H9 (cell line): ENCODE measurements around the gene ZNF385B. TPM values are rescaled to one million over a fixed set of nuclear protein-coding genes. Genes with fewer than 3 reads are reported as not detected.
A peak's percentile ranks its signal among the peaks of the same experiment; 100 is the strongest.

Experiments
- DNase-seq: peaks from one replicate; pipeline ENCODE4 v3.0.0-alpha.2; 2017
- H2AFZ ChIP-seq: one replicate; pipeline ENCODE4 v1.6.1; 2013; ENCODE audit warnings: mild to moderate bottlenecking, low read length, control low read depth, moderate library complexity
- H2AK5ac ChIP-seq: 2 replicates; pipeline ENCODE4 v1.6.1; 2013; ENCODE audit warnings: low read length, control low read depth, mixed read lengths; ENCODE audit not compliant: insufficient read length
- H2BK120ac ChIP-seq: one replicate; pipeline ENCODE4 v1.6.1; 2013; ENCODE audit warnings: low read depth, mild to moderate bottlenecking, low read length, control low read depth, inconsistent platforms; ENCODE audit not compliant: poor library complexity, severe bottlenecking
- H2BK12ac ChIP-seq: 2 replicates; pipeline ENCODE4 v1.6.1; 2013; ENCODE audit warnings: low read length, control low read depth, mixed read lengths, low read depth; ENCODE audit not compliant: insufficient read length
- H2BK15ac ChIP-seq: 2 replicates; pipeline ENCODE4 v1.6.1; 2013; ENCODE audit warnings: low read depth, low read length, control low read depth
- H2BK20ac ChIP-seq: one replicate; pipeline ENCODE4 v1.6.1; 2013; ENCODE audit warnings: low read depth, mild to moderate bottlenecking, low read length, control low read depth, inconsistent platforms; ENCODE audit not compliant: poor library complexity, severe bottlenecking
- H2BK5ac ChIP-seq: 2 replicates; pipeline ENCODE4 v1.6.1; 2013; ENCODE audit warnings: low read length, control low read depth, mixed read lengths; ENCODE audit not compliant: insufficient read length
- H3K14ac ChIP-seq: 2 replicates; pipeline ENCODE4 v1.6.1; 2013; ENCODE audit warnings: low read length, control low read depth; ENCODE audit not compliant: insufficient read depth
- H3K18ac ChIP-seq: 2 replicates; pipeline ENCODE4 v1.6.1; 2013; ENCODE audit warnings: low read depth, mild to moderate bottlenecking, mixed read lengths, low read length, control low read depth; ENCODE audit not compliant: insufficient read length
- H3K23ac ChIP-seq: 2 replicates; pipeline ENCODE4 v1.6.1; 2013; ENCODE audit warnings: low read length, control low read depth, mixed read lengths, low read depth; ENCODE audit not compliant: insufficient read length
- H3K23me2 ChIP-seq: 2 replicates; pipeline ENCODE4 v1.6.1; 2013; ENCODE audit warnings: low read depth, mild to moderate bottlenecking, mixed read lengths, low read length, control low read depth; ENCODE audit not compliant: insufficient read length, poor library complexity, severe bottlenecking
- H3K27ac ChIP-seq: 2 replicates; pipeline ENCODE4 v1.5.1; 2013; ENCODE audit warnings: low read length, control low read depth, mixed read lengths, low read depth; ENCODE audit not compliant: insufficient read length
- H3K27me3 ChIP-seq: 2 replicates; pipeline ENCODE4 v1.6.1; 2013; ENCODE audit warnings: low read length, control low read depth, inconsistent platforms; ENCODE audit not compliant: insufficient read depth
- H3K4ac ChIP-seq: 2 replicates; pipeline ENCODE4 v1.6.1; 2013; ENCODE audit warnings: low read depth, mild to moderate bottlenecking, control low read depth, inconsistent platforms, low read length, moderate library complexity
- H3K4me1 ChIP-seq: 2 replicates; pipeline ENCODE4 v1.6.1; 2013; ENCODE audit warnings: low read length, control low read depth, inconsistent platforms; ENCODE audit not compliant: insufficient read depth
- H3K4me2 ChIP-seq: 2 replicates; pipeline ENCODE4 v1.6.1; 2013; ENCODE audit warnings: low read length, control low read depth, mixed read lengths; ENCODE audit not compliant: insufficient read length, insufficient read depth
- H3K56ac ChIP-seq: 2 replicates; pipeline ENCODE4 v1.6.1; 2013; ENCODE audit warnings: low read depth, mild to moderate bottlenecking, mixed read lengths, low read length, control low read depth; ENCODE audit not compliant: insufficient read length
- H3K79me1 ChIP-seq: 2 replicates; pipeline ENCODE4 v1.6.1; 2013; ENCODE audit warnings: low read depth, mild to moderate bottlenecking, moderate library complexity, low read length, control low read depth, inconsistent platforms; ENCODE audit not compliant: insufficient read depth, poor library complexity, severe bottlenecking
- H3K79me2 ChIP-seq: 2 replicates; pipeline ENCODE4 v1.6.1; 2013; ENCODE audit warnings: low read length, control low read depth, inconsistent platforms; ENCODE audit not compliant: insufficient read depth
- H3K9ac ChIP-seq: 2 replicates; pipeline ENCODE4 v1.6.1; 2013; ENCODE audit warnings: low read length, control low read depth, mixed read lengths; ENCODE audit not compliant: insufficient read length; ENCODE audit errors: extremely low read depth
- H3K9me3 ChIP-seq: one replicate; pipeline ENCODE4 v1.6.1; 2013; ENCODE audit warnings: low read depth, low read length, inconsistent platforms; ENCODE audit not compliant: control insufficient read depth
- H3T11ph ChIP-seq: one replicate; pipeline ENCODE4 v1.6.1; 2013; ENCODE audit warnings: mild to moderate bottlenecking, low read length, control low read depth, inconsistent platforms
- H4K20me1 ChIP-seq: one replicate; pipeline ENCODE4 v1.6.1; 2013; ENCODE audit not compliant: control insufficient read depth, insufficient read length, insufficient read depth
- H4K5ac ChIP-seq: 2 replicates; pipeline ENCODE4 v1.6.1; 2013; ENCODE audit warnings: low read depth, mild to moderate bottlenecking, mixed read lengths, low read length, control low read depth; ENCODE audit not compliant: insufficient read length
- H4K8ac ChIP-seq: replicated peaks from 2 replicates; pipeline ENCODE4 v1.6.1; 2013; ENCODE audit warnings: low read length, control low read depth, mixed read lengths, low read depth; ENCODE audit not compliant: insufficient read length
- H4K91ac ChIP-seq: 2 replicates; pipeline ENCODE4 v1.6.1; 2013; ENCODE audit warnings: low read depth, mild to moderate bottlenecking, moderate library complexity, mixed read lengths, low read length, control low read depth; ENCODE audit not compliant: insufficient read length
- H3K27ac Mint-ChIP-seq, 3 experiments: 2 replicates in 2 of 3; 3 replicates in 1 of 3; pipeline ENCODE4 v1.8.0; 2020 to 2021; ENCODE audit warnings: mixed read lengths in 3 of 3, mild to moderate bottlenecking in 1 of 3, moderate library complexity in 1 of 3
- H3K27me3 Mint-ChIP-seq: 2 replicates; pipeline ENCODE4 v1.8.0; 2021; ENCODE audit warnings: low read depth, mild to moderate bottlenecking, moderate library complexity, mixed read lengths
- H3K36me3 Mint-ChIP-seq, 3 experiments: 2 replicates in 2 of 3; 3 replicates in 1 of 3; pipeline ENCODE4 v1.8.0; 2020 to 2021; ENCODE audit warnings: low read depth in 3 of 3, mixed read lengths in 3 of 3; ENCODE audit not compliant: insufficient read depth in 1 of 3
- H3K4me1 Mint-ChIP-seq, 2 experiments: 2 replicates each; pipeline ENCODE4 v1.8.0; 2020; ENCODE audit warnings: mixed read lengths in 2 of 2
- H3K4me3 Mint-ChIP-seq, 2 experiments: 2 replicates in 1 of 2; 3 replicates in 1 of 2; pipeline ENCODE4 v1.8.0; 2020 to 2021; ENCODE audit warnings: mild to moderate bottlenecking in 2 of 2, mixed read lengths in 2 of 2, moderate library complexity in 1 of 2
- H3K9me3 Mint-ChIP-seq, 2 experiments: 2 replicates in 1 of 2; 3 replicates in 1 of 2; pipeline ENCODE4 v1.8.0; 2020; ENCODE audit warnings: mild to moderate bottlenecking in 2 of 2, mixed read lengths in 2 of 2, moderate library complexity in 1 of 2
- CTCF ChIP-seq: fragments of 200-600 bp; sonication (generic); conservative IDR thresholded peaks from 3 replicates; pipeline ENCODE4 v1.8.0; 2021; ENCODE audit warnings: antibody characterized with exemption, mild to moderate bottlenecking
- WGBS: extraction: QIAGEN DNeasy Blood & Tissue Kit; methylation state at CpG from one replicate; pipeline ENCODE4 v1.1.7; 2013; ENCODE audit warnings: missing lambda C conversion rate, low lambda C conversion rate, mixed read lengths; ENCODE audit not compliant: insufficient read length; ENCODE audit errors: extremely low coverage; 5-methylcytosine and 5-hydroxymethylcytosine counted together
- total RNA-seq: library from RNA; stranded (reverse); gene quantifications from 2 replicates; pipeline ENCODE4 v1.2.1, GENCODE V29; 2021

The ZNF385B gene
- total RNA-seq, 1 experiment from 2014 or later: 2.1 TPM

- WGBS: no CpG with 5 or more reads among the region's 1 CpG
- Histone ChIP-seq H3K18ac (no peak overlapping the region), H4K8ac (no peak overlapping the region), H3K4me2 (no peak overlapping the region), H3K9me3 (no peaks in the 10 kb centered on the region), H2BK12ac (no peak overlapping the region), H4K5ac (no peak overlapping the region), H2BK5ac (no peak overlapping the region), H3K14ac (no peak overlapping the region), H3K79me2 (no peaks in the 10 kb centered on the region), H4K91ac (no peak overlapping the region), H3K4ac (no peak overlapping the region), H3K4me1 (peaks cover 5% of the 10 kb centered on the region; the same call in 1 of the 2 replicates), H2BK20ac (no peak overlapping the region), H3K23me2 (no peaks in the 10 kb centered on the region), H3K56ac (no peak overlapping the region), H3K79me1 (no peaks in the 10 kb centered on the region), H4K20me1 (no peaks in the 10 kb centered on the region), H3T11ph (no peak overlapping the region), H2AK5ac (no peak overlapping the region), H3K27ac (no peak overlapping the region), H2BK15ac (no peak overlapping the region), H3K9ac (no peak overlapping the region), H3K27me3 (no peaks in the 10 kb centered on the region), H3K23ac (no peak overlapping the region), H2BK120ac (no peak overlapping the region), H2AFZ (no peak overlapping the region)
- no peak for DNase-seq
- no peak for TF ChIP-seq CTCF
- Mint-ChIP-seq H3K4me1 (peaks cover 42 to 47% of the 10 kb centered on the region in 2 experiments), H3K9me3 (peaks cover 0 to 5% of the 10 kb centered on the region in 2 experiments; a peak in 3 of 5 replicates), H3K27ac (peak overlapping the region in 2 of 3 experiments; percentile 46 to 64; a peak in 3 of 7 replicates), H3K4me3 (no peak overlapping the region), H3K27me3 (peaks cover 33% of the 10 kb centered on the region), H3K36me3 (peaks cover 0 to 10% (median 0%) of the 10 kb centered on the region in 3 experiments; a peak in 2 of 7 replicates)
Observed at GRCh38 chr2:179551539-179552045, 309.8 kb downstream of the ZNF385B start.
